Neural cell (in vitro differentiated cells): ENCODE measurements around the gene UIMC1. TPM values are rescaled to one million over a fixed set of nuclear protein-coding genes. Genes with fewer than 3 reads are reported as not detected.

Source experiments
- H2AFZ ChIP-seq: fragments of 200-600, 300-800 bp; sonication (generic), shearing (Covaris generic); 2 replicates; pipeline ENCODE4 v1.6.0; 2014; ENCODE audit warnings: low read depth, mild to moderate bottlenecking, antibody characterized with exemption, low read length, moderate library complexity
- H3F3A ChIP-seq: fragments of 200-600 bp; shearing (Covaris generic); 2 replicates; pipeline ENCODE4 v1.6.1; 2016; ENCODE audit warnings: mild to moderate bottlenecking, moderate library complexity, mixed read lengths, antibody characterized with exemption, low read length; ENCODE audit not compliant: insufficient read depth, poor library complexity, severe bottlenecking
- H3K27ac ChIP-seq: fragments of 200-600, 300-800 bp; sonication (generic), shearing (Covaris generic); 2 replicates; pipeline ENCODE4 v1.5.1; 2014; ENCODE audit warnings: mild to moderate bottlenecking, low read length, moderate library complexity
- H3K27me3 ChIP-seq: fragments of 300-800, 200-600 bp; sonication (generic), shearing (Covaris generic); 2 replicates; pipeline ENCODE4 v1.6.0; 2014; ENCODE audit warnings: mild to moderate bottlenecking, low read depth, low read length, moderate library complexity; ENCODE audit not compliant: insufficient read depth
- H3K36me3 ChIP-seq: fragments of 300-800, 200-600 bp; sonication (generic), shearing (Covaris generic); 2 replicates; pipeline ENCODE4 v1.5.1; 2014; ENCODE audit warnings: mild to moderate bottlenecking, antibody characterized with exemption, low read length, moderate library complexity; ENCODE audit not compliant: insufficient read depth
- H3K4me2 ChIP-seq: fragments of 300-800, 200-600 bp; sonication (generic), shearing (Covaris generic); 2 replicates; pipeline ENCODE4 v1.6.0; 2014; ENCODE audit warnings: mild to moderate bottlenecking, low read length
- H3K4me3 ChIP-seq: fragments of 300-800, 200-600 bp; sonication (generic), shearing (Covaris generic); 2 replicates; pipeline ENCODE4 v1.5.1; 2014; ENCODE audit warnings: mild to moderate bottlenecking, low read length, moderate library complexity
- H3K79me2 ChIP-seq: fragments of 200-600 bp; shearing (Covaris generic); replicated peaks from 2 replicates; pipeline ENCODE4 v1.6.0; 2014; ENCODE audit warnings: mild to moderate bottlenecking, low read length, moderate library complexity; ENCODE audit not compliant: insufficient read depth
- H3K9ac ChIP-seq: fragments of 300-800, 200-600 bp; sonication (generic), shearing (Covaris generic); 2 replicates; pipeline ENCODE4 v1.6.1; 2016; ENCODE audit warnings: mild to moderate bottlenecking, low read length, mixed read lengths
- H3K9me2 ChIP-seq: fragments of 200-600 bp; shearing (Covaris generic); 2 replicates; pipeline ENCODE4 v1.6.1; 2016; ENCODE audit warnings: mild to moderate bottlenecking, low read length, mixed read lengths; ENCODE audit not compliant: insufficient read depth
- H3K9me3 ChIP-seq: fragments of 200-600, 300-800 bp; sonication (generic), shearing (Covaris generic); 2 replicates; pipeline ENCODE4 v1.6.1; 2016; ENCODE audit warnings: mild to moderate bottlenecking, mixed run types, low read length, moderate library complexity, mixed read lengths
- H4K20me1 ChIP-seq: fragments of 200-600 bp; shearing (Covaris generic); 2 replicates; pipeline ENCODE4 v1.6.1; 2016; ENCODE audit warnings: mild to moderate bottlenecking, mixed run types; ENCODE audit not compliant: insufficient read depth
- EP300 ChIP-seq: fragments of 450-650 bp; conservative IDR thresholded peaks from 2 replicates; pipeline ENCODE4 v1.6.1; 2014; ENCODE audit warnings: antibody characterized with exemption, mild to moderate bottlenecking, moderate library complexity; ENCODE audit not compliant: poor library complexity, severe bottlenecking
- EZH2 ChIP-seq: fragments of 200-600, 300-800 bp; shearing (Covaris generic), sonication (generic); IDR thresholded peaks from 2 replicates; pipeline ENCODE4 v1.6.1; 2014; ENCODE audit warnings: antibody characterized with exemption, low read length, borderline replicate concordance, mild to moderate bottlenecking; ENCODE audit not compliant: insufficient read depth, poor library complexity, severe bottlenecking
- MXI1 ChIP-seq: fragments of 450-650 bp; conservative IDR thresholded peaks from 2 replicates; pipeline ENCODE4 v1.6.1; 2014; ENCODE audit warnings: antibody characterized with exemption, mild to moderate bottlenecking; ENCODE audit not compliant: poor library complexity, severe bottlenecking
- POLR2AphosphoS5 ChIP-seq: IDR thresholded peaks from 2 replicates; pipeline ENCODE4 v1.6.1; 2012
- RAD21 ChIP-seq: fragments of 450-650 bp; conservative IDR thresholded peaks from 2 replicates; pipeline ENCODE4 v1.6.1; 2014; ENCODE audit warnings: antibody characterized with exemption, mild to moderate bottlenecking, moderate library complexity
- REST ChIP-seq: IDR thresholded peaks from 2 replicates; pipeline ENCODE4 v1.6.1; 2012; ENCODE audit warnings: borderline replicate concordance
- SMC3 ChIP-seq: fragments of 450-650 bp; conservative IDR thresholded peaks from 2 replicates; pipeline ENCODE4 v1.6.1; 2014; ENCODE audit warnings: antibody characterized with exemption, mild to moderate bottlenecking, moderate library complexity; ENCODE audit not compliant: poor library complexity
- TAF1 ChIP-seq: IDR thresholded peaks from 2 replicates; pipeline ENCODE4 v1.6.1; 2012; ENCODE audit warnings: low read depth
- polyA plus RNA-seq: library from polyadenylated mRNA; depleted of rRNA; stranded (reverse); fragments of >200 nt; gene quantifications from 2 replicates; pipeline ENCODE4 v1.2.3, GENCODE V29; 2014
- TF ChIP-seq, protein P1 (sequence below): fragments of 450-650 bp; IDR thresholded peaks from 2 replicates; pipeline ENCODE4 v1.5.1; 2014; ENCODE audit warnings: antibody characterized with exemption, mild to moderate bottlenecking, moderate library complexity; ENCODE audit not compliant: poor library complexity, severe bottlenecking

Gene UIMC1
- polyA plus RNA-seq, 1 donor from 2014 or later, result 74.0 TPM

- Histone ChIP-seq H3K4me3 (no peak overlapping the region), H3K9me3 (no peaks in the 10 kb centered on the region), H3K79me2 (no peaks in the 10 kb centered on the region), H4K20me1 (no peaks in the 10 kb centered on the region), H3K9me2 (no peaks in the 10 kb centered on the region), H3K4me2 (no peak overlapping the region), H3K27me3 (no peaks in the 10 kb centered on the region), H3K27ac (no peak overlapping the region), H3F3A (no peaks in the 10 kb centered on the region), H3K36me3 (no peaks in the 10 kb centered on the region), H2AFZ (no peak overlapping the region), H3K9ac (no peak overlapping the region)
- TF ChIP-seq MXI1 (no peak), TAF1 (no peak), RAD21 (no peak), REST (no peak), SMC3 (no peak), EP300 (no peak), POLR2AphosphoS5 (no peak), EZH2 (no peak)
- TF ChIP-seq, protein P1, sequence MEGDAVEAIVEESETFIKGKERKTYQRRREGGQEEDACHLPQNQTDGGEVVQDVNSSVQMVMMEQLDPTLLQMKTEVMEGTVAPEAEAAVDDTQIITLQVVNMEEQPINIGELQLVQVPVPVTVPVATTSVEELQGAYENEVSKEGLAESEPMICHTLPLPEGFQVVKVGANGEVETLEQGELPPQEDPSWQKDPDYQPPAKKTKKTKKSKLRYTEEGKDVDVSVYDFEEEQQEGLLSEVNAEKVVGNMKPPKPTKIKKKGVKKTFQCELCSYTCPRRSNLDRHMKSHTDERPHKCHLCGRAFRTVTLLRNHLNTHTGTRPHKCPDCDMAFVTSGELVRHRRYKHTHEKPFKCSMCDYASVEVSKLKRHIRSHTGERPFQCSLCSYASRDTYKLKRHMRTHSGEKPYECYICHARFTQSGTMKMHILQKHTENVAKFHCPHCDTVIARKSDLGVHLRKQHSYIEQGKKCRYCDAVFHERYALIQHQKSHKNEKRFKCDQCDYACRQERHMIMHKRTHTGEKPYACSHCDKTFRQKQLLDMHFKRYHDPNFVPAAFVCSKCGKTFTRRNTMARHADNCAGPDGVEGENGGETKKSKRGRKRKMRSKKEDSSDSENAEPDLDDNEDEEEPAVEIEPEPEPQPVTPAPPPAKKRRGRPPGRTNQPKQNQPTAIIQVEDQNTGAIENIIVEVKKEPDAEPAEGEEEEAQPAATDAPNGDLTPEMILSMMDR, result no peak
These were observed 62.3 kb downstream of the UIMC1 start for GRCh38 chr5:176944268-176944667.

- no peak overlapping the region for H2AFZ ChIP-seq
- H4K20me1 ChIP-seq, result no peaks in the 10 kb centered on the region
- H3K4me3 ChIP-seq, result no peak overlapping the region
- H3K9me3 ChIP-seq, result no peaks in the 10 kb centered on the region
- H3K79me2 ChIP-seq, result no peaks in the 10 kb centered on the region
- no peak overlapping the region for H3K27ac ChIP-seq
- H3K9me2 ChIP-seq, result no peaks in the 10 kb centered on the region
- no peaks in the 10 kb centered on the region for H3K36me3 ChIP-seq
- TF ChIP-seq POLR2AphosphoS5 (no peak), EZH2 (no peak), RAD21 (no peak), REST (no peak)
- TF ChIP-seq, protein P1, result no peak
- no peak overlapping the region for H3K9ac ChIP-seq
- H3K4me2 ChIP-seq, result no peak overlapping the region
- H3F3A ChIP-seq, result no peaks in the 10 kb centered on the region
- H3K27me3 ChIP-seq, result no peaks in the 10 kb centered on the region
These were observed 62.8 kb downstream of the UIMC1 start for GRCh38 chr5:176943816-176944215.
